Measurements from ENCODE around the gene IL22RA1.

The IL22RA1 gene, protein sequence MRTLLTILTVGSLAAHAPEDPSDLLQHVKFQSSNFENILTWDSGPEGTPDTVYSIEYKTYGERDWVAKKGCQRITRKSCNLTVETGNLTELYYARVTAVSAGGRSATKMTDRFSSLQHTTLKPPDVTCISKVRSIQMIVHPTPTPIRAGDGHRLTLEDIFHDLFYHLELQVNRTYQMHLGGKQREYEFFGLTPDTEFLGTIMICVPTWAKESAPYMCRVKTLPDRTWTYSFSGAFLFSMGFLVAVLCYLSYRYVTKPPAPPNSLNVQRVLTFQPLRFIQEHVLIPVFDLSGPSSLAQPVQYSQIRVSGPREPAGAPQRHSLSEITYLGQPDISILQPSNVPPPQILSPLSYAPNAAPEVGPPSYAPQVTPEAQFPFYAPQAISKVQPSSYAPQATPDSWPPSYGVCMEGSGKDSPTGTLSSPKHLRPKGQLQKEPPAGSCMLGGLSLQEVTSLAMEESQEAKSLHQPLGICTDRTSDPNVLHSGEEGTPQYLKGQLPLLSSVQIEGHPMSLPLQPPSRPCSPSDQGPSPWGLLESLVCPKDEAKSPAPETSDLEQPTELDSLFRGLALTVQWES

DNA sequence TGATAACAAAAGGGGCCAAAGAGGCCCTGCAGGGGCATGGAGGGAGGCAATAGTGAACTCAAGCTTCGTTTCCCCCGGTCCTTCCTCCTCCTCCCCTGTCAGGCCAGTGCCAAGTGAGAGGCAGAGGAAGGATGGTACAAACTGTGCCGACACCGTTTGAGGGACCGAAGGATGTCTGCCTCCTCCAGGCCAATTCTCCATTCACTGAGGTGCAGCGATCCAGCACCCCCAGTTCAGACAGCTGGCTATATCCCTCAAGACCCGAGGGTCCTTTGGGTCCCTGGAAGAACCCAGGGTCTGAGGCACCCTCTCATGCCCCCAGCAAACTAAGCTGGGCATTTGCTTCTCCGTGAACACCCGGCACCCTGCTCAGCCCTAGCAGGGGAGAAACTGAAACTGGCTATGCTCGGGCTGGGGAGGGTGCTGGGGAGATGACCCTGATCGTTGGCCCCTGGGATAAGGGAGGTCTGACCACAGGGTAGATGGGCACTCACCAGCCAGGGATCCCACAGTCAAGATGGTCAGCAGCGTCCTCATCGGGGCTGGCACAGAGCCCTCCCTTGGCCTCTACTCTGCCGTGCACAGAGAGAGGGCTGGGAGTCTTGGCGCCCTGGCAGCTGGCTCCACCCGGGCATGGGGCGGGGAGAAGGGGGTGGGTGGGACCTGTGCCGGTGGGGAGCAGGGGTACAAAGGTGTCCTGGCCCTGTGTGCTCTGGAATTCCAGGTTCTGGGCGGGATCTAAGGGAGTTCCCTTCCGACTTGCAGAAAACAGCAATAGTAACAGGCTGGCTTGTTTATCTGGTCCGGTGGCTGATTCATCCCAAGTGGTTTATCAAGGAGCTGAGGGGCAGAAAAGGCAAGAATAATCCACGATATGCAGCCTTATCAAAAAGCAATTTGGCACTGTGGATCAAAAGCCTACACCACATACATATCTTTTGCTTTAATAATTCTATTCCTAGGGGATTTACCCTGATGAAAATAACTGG is at the start of gene IL22RA1:
Gene IL22RA1, minus strand, starts transcription at position 595 of the 989 bp plus-strand sequence. Its CDS starts 58 bp downstream, at position 537.
- no peak for DNase-seq (ENCODE audit: low read depth, low spot score)
- POLR2A ChIA-PET, result no interaction called here
- CTCF ChIA-PET, result interaction anchor here (1.1 to 3.0 kb wide), 3 partner anchors 8 to 250 kb away, joined by 3 to 21 read pairs (median 4); no protein-coding TSS in a partner anchor
- TF ChIP-seq, protein P1, sequence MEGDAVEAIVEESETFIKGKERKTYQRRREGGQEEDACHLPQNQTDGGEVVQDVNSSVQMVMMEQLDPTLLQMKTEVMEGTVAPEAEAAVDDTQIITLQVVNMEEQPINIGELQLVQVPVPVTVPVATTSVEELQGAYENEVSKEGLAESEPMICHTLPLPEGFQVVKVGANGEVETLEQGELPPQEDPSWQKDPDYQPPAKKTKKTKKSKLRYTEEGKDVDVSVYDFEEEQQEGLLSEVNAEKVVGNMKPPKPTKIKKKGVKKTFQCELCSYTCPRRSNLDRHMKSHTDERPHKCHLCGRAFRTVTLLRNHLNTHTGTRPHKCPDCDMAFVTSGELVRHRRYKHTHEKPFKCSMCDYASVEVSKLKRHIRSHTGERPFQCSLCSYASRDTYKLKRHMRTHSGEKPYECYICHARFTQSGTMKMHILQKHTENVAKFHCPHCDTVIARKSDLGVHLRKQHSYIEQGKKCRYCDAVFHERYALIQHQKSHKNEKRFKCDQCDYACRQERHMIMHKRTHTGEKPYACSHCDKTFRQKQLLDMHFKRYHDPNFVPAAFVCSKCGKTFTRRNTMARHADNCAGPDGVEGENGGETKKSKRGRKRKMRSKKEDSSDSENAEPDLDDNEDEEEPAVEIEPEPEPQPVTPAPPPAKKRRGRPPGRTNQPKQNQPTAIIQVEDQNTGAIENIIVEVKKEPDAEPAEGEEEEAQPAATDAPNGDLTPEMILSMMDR (IDR thresholded peaks at IDR 0.05; ENCODE audit: insufficient read depth, low read length, missing control alignments), result no peak
- H3K4me3 ChIP-seq (ENCODE audit: low read depth, low read length), result peak within 1 kb of the TSS; percentile 20; the same call in 1 of the 2 replicates

DNA sequence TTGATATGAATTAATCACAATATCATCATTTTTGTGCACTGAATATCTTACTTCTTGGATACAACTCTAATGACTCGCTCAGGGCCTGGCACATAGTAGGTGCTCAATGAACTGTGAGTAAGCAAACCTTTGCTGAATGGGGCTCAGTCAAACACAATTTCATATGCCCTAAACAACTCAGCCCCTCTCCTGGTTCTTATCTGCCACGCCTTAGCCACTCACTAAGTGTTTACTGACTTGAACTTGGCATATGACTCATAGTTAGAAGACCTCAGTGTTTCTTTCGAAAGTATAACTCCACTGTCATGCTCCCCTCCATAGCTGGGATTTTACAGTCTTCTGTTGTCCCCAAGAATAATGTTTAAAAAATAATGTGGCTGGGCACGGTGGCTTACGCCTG is 48.9 kb upstream of the IL22RA1 start:
- CTCF ChIA-PET, result interaction anchor here (1.2 to 6.3 kb wide), 4 partner anchors 8 to 395 kb away, joined by 4 to 79 read pairs (median 26); no protein-coding TSS in a partner anchor
- POLR2A ChIA-PET, result interaction anchor here (0.7 kb wide), 1 partner anchor 850 kb away, joined by 4 read pairs; no protein-coding TSS in a partner anchor
- TF ChIP-seq, protein P1 (IDR thresholded peaks at IDR 0.05; ENCODE audit: insufficient read depth, low read length, missing control alignments), result no peak
- DNase-seq (ENCODE audit: low read depth, low spot score), result no peak
- H3K4me3 ChIP-seq (ENCODE audit: low read depth, low read length), result no peak overlapping the region

DNA sequence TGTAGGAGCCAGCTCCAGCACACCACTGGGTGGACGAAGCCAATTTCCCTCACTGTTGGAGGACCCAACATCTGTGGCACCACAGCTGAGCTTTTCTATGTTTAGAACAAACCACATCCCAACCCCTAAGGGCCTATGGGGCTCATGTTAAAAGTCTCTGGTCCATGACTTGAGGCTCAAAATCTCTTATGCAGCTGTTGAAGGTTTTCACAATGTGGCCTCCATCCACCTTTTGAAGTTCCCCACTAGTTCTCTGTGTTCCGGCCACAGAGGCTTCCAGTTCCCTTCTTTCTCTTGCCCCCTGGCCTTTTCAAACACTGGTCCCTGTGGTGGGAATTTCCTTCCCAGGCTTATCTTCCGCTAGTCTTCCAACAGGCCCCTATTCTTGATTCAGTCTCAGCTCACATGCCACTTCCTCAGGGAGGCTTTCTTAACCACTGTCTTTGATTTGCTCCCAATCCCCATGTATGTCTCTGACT is 48.1 kb upstream of the IL22RA1 start:
- no peak overlapping the region for H3K4me3 ChIP-seq (ENCODE audit: low read depth, low read length)
- ChIA-PET POLR2A (no interaction called here), CTCF (interaction anchor here (0.9 to 6.3 kb wide), 5 partner anchors 9 to 396 kb away, joined by 3 to 79 read pairs (median 15); no protein-coding TSS in a partner anchor)
- no peak for DNase-seq (ENCODE audit: low read depth, low spot score)
- TF ChIP-seq, protein P1 (IDR thresholded peaks at IDR 0.05; ENCODE audit: insufficient read depth, low read length, missing control alignments), result no peak

DNA sequence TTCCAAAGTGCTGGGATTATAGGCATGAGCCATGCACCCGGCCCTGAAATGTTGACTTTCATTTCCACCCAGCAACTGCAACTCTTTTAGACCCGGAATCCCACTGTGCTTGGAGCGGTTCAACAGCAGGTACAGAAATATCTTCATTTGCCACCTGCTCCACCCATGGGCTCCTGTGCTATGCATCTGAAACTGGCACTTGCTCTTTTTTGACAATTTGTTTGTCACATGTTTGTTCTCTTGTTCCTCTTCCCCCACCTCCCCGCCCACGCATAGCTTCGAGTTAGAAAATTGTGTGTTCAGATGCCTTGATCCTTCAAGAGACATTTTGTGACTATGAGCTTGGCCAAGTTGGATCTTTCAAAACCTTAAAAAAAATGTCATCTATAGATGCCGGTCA is 46.6 kb upstream of the IL22RA1 start:
- TF ChIP-seq, protein P1 (IDR thresholded peaks at IDR 0.05; ENCODE audit: insufficient read depth, low read length, missing control alignments), result no peak
- no peak overlapping the region for H3K4me3 ChIP-seq (ENCODE audit: low read depth, low read length)
- CTCF ChIA-PET, result interaction anchor here (0.7 to 6.3 kb wide), 8 partner anchors 11 to 398 kb away, joined by 3 to 79 read pairs (median 5); no protein-coding TSS in a partner anchor
- no peak for DNase-seq (ENCODE audit: low read depth, low spot score)
- POLR2A ChIA-PET, result no interaction called here

DNA sequence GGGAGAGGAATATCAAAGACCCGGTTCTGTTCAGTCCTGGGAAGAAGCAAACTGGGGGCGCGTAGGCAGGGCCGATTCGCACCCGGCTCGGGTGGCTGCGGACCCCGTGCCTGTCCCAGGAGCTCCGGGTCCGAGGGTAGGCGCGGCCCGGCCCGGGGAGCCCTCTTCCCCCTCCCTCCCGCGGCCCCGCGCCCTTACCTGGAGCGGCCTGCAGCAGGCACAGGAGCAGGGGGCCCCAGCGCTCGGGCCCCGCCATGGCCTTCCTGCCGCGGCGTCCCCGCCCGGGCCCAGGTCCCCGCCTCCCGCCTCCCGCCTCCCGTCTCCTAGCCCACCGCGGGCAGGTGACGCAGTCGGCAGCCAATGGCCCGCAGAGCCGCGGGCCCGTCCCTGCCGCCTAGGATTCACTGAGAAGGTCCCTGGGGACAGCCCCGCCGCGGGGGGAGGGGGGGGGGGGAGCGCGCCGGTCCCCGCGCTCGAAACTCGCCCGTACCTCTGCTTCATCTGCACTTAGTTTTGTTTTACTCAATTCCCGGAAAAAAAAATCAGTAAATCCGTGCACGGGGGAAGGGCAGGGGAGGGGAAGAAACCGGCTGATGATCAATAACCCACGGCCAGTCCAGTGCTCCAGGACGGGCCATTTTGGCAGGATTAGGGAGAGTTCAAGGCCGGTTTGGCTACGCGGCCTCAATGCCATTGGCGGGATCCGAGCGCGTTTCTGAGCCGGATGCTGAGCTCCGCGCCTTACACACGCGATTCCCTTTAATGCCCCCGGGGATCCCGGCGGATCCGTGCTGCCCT is 44.3 kb upstream of the IL22RA1 start, which contains the start of gene IFNLR1:
Gene IFNLR1, minus strand, starts transcription at position 297 of the 798 bp plus-strand sequence. Its CDS starts 41 bp downstream, at position 256.
- DNase-seq (ENCODE audit: low read depth, low spot score), result no peak
- TF ChIP-seq, protein P1 (IDR thresholded peaks at IDR 0.05; ENCODE audit: insufficient read depth, low read length, missing control alignments), result no peak
- ChIA-PET CTCF (interaction anchor here (1.4 to 6.3 kb wide), 6 partner anchors 13 to 400 kb away, joined by 3 to 79 read pairs (median 9); no protein-coding TSS in a partner anchor), POLR2A (no interaction called here)
- H3K4me3 ChIP-seq (ENCODE audit: low read depth, low read length), result peak within 1 kb of the TSS; percentile 48

All from AG04449 (cell line).